ENCODE data around the gene TMEM51. TPM values are rescaled to one million over a fixed set of nuclear protein-coding genes. Genes with fewer than 3 reads are reported as not detected.

Gene TMEM51
- total RNA-seq, 3 donors from 2014 or later: 1.6 to 26.3 (median 10.8) TPM

GRCh38 chr1:15191770-15192169, 38.2 kb downstream of the TMEM51 start:
- Histone ChIP-seq H3K36me3 (no peaks in the 10 kb centered on the region), H3K4me3 (no peak overlapping the region), H3K27me3 (no peaks in the 10 kb centered on the region), H3K4me1 (no peaks in the 10 kb centered on the region), H3K27ac (no peak overlapping the region), H3K9me3 (no peaks in the 10 kb centered on the region)
- TF ChIP-seq POLR2AphosphoS5 (IDR thresholded peaks at IDR 0.05): no peak
- TF ChIP-seq POLR2A (IDR thresholded peaks at IDR 0.05): no peak
- TF ChIP-seq CTCF (IDR thresholded peaks at IDR 0.05): no peak
- no peak for DNase-seq (ENCODE audit: low spot score in 2 of 2)
- intact Hi-C loops (cut with DNase I; ENCODE audit: low total_unique reads): loop anchor here (10.0 kb wide), 1 partner anchor 397 kb away; no protein-coding TSS in a partner anchor

DNA sequence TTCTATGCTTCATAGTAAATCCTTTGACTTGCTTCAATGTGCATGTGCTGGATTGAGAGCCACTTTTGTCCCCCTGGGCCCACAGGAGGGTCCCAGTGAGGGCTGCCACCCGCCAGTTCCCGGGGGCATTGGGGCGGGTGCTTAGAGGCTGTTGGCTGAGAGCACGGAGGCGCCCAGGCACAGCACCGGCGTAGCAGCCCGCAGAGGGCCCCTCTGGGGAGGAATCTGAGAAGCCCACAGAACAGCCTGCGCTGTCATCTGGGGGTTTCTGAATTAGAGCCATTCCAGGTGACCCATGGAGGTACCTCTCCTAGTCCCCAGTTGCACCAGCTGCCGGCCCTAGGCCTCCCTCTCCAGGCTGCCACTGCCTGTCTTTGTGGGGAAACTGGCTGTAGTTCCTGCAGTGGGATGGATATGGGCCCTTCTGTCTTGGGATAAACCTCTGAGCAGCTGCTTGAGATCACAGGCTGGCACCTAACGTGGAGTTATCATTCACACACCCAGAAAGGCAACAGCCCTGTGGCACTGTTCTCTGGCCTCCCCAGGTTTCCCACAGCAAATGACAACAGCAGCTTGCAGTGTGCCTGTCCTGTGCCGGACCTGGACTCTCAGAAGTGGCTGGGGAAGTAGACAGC, 39.5 kb downstream of the TMEM51 start:
- H3K36me3 ChIP-seq: no peaks in the 10 kb centered on the region
- TF ChIP-seq POLR2A (IDR thresholded peaks at IDR 0.05): no peak
- TF ChIP-seq POLR2AphosphoS5 (IDR thresholded peaks at IDR 0.05): no peak
- TF ChIP-seq CTCF (IDR thresholded peaks at IDR 0.05): no peak
- no peak overlapping the region for H3K4me3 ChIP-seq
- no peaks in the 10 kb centered on the region for H3K4me1 ChIP-seq
- intact Hi-C loops (cut with DNase I; ENCODE audit: low total_unique reads): loop anchor here (10.0 kb wide), 1 partner anchor 398 kb away; no protein-coding TSS in a partner anchor
- H3K27me3 ChIP-seq: no peaks in the 10 kb centered on the region
- H3K27ac ChIP-seq: no peak overlapping the region
- no peaks in the 10 kb centered on the region for H3K9me3 ChIP-seq
- no peak for DNase-seq (ENCODE audit: low spot score in 2 of 2)

GRCh38 chr1:15195420-15196052, 42.0 kb downstream of the TMEM51 start:
- TF ChIP-seq POLR2AphosphoS5 (IDR thresholded peaks at IDR 0.05) (no peak), POLR2A (IDR thresholded peaks at IDR 0.05) (no peak), CTCF (IDR thresholded peaks at IDR 0.05) (no peak)
- Histone ChIP-seq H3K9me3 (no peaks in the 10 kb centered on the region), H3K4me3 (no peak overlapping the region), H3K27ac (no peak overlapping the region), H3K27me3 (no peaks in the 10 kb centered on the region), H3K36me3 (no peaks in the 10 kb centered on the region), H3K4me1 (no peaks in the 10 kb centered on the region)
- intact Hi-C loops (cut with DNase I; ENCODE audit: low total_unique reads): loop anchor here (10.0 kb wide), 1 partner anchor 401 kb away; no protein-coding TSS in a partner anchor
- DNase-seq (ENCODE audit: low spot score in 2 of 2): peak in 1 of 2 donors; percentile 20

DNA sequence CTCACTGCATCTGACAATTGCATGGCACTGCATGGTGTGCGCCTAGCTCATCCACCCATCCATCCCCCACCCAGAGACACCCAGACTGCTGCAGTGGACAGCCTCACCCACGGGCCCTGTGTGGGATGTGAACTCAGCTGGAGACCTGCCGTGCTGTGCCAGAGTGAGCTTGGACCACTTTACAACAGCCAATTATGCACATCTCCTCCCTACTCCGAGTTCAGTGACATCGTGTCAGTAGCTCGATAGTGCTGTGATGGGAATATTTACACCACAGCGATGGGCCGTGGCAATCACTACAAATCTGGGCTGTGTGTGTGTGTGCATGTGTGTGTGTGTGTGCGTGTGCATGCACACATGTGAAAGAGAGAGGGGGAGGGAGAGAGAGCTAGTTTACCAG, 42.5 kb downstream of the TMEM51 start:
- no peaks in the 10 kb centered on the region for H3K9me3 ChIP-seq
- H3K36me3 ChIP-seq: no peaks in the 10 kb centered on the region
- no peak for TF ChIP-seq POLR2A (IDR thresholded peaks at IDR 0.05)
- no peak for TF ChIP-seq POLR2AphosphoS5 (IDR thresholded peaks at IDR 0.05)
- TF ChIP-seq CTCF (IDR thresholded peaks at IDR 0.05): no peak
- intact Hi-C loops (cut with DNase I; ENCODE audit: low total_unique reads): loop anchor here (10.0 kb wide), 1 partner anchor 401 kb away; no protein-coding TSS in a partner anchor
- no peaks in the 10 kb centered on the region for H3K27me3 ChIP-seq
- H3K4me3 ChIP-seq: no peak overlapping the region
- H3K4me1 ChIP-seq: no peaks in the 10 kb centered on the region
- no peak for DNase-seq (ENCODE audit: low spot score in 2 of 2)
- H3K27ac ChIP-seq: no peak overlapping the region

Data from breast epithelium (tissue), 4 donors.